WERI-Rb-1 (cell line): Measurements from ENCODE around the gene RHOV.

Experiments used
- DNase-seq: peaks from one replicate; pipeline ENCODE4 v3.0.0-alpha.2; 2020
- H3K27ac ChIP-seq: fragments of 250-450 bp; sonication (Bioruptor Pico); 2 replicates; pipeline ENCODE4 v1.5.1; 2020; ENCODE audit warnings: mild to moderate bottlenecking, moderate library complexity
- H3K27me3 ChIP-seq: fragments of 250-450 bp; sonication (Bioruptor Pico); 2 replicates; pipeline ENCODE4 v1.5.1; 2021; ENCODE audit warnings: mild to moderate bottlenecking, low read depth, moderate library complexity; ENCODE audit not compliant: insufficient read depth, severe bottlenecking
- H3K36me3 ChIP-seq: fragments of 250-450 bp; sonication (Bioruptor Pico); 2 replicates; pipeline ENCODE4 v1.5.1; 2020; ENCODE audit warnings: mild to moderate bottlenecking, moderate library complexity
- H3K4me3 ChIP-seq: 2 replicates; pipeline ENCODE4 v1.5.1; 2011; ENCODE audit warnings: low read depth, mild to moderate bottlenecking, control low read depth, low read length
- H3K9me3 ChIP-seq: fragments of 250-450 bp; sonication (Bioruptor Pico); 2 replicates; pipeline ENCODE4 v1.5.1; 2021; ENCODE audit warnings: mild to moderate bottlenecking, moderate library complexity; ENCODE audit not compliant: severe bottlenecking
- CTCF ChIP-seq: IDR thresholded peaks from 2 replicates; pipeline ENCODE4 v1.5.1; 2011; ENCODE audit warnings: low read depth, mild to moderate bottlenecking, control low read depth, inconsistent platforms, low read length

RHOV gene

GRCh38 chr15:40918146-40918798, 44.2 kb upstream of the RHOV start:
- TF ChIP-seq CTCF: no peak
- Histone ChIP-seq H3K27me3 (no peaks in the 10 kb centered on the region), H3K27ac (no peak overlapping the region)

GRCh38 chr15:40917585-40917984, 43.6 kb upstream of the RHOV start:
- TF ChIP-seq CTCF: no peak
- H3K27me3 ChIP-seq: no peaks in the 10 kb centered on the region

More at GRCh38 chr15:40918146-40918798, 44.2 kb upstream of the RHOV start:
- H3K36me3 ChIP-seq: no peaks in the 10 kb centered on the region
- no peak for DNase-seq
- H3K4me3 ChIP-seq: no peak overlapping the region
- no peaks in the 10 kb centered on the region for H3K9me3 ChIP-seq

GRCh38 chr15:40915679-40916078, 41.6 kb upstream of the RHOV start:
- Histone ChIP-seq H3K4me3 (no peak overlapping the region), H3K36me3 (no peaks in the 10 kb centered on the region), H3K27ac (no peak overlapping the region), H3K9me3 (no peaks in the 10 kb centered on the region), H3K27me3 (no peaks in the 10 kb centered on the region)
- DNase-seq: no peak
- TF ChIP-seq CTCF: no peak

More at GRCh38 chr15:40917585-40917984, 43.6 kb upstream of the RHOV start:
- Histone ChIP-seq H3K4me3 (no peak overlapping the region), H3K9me3 (no peaks in the 10 kb centered on the region), H3K36me3 (no peaks in the 10 kb centered on the region), H3K27ac (no peak overlapping the region)
- DNase-seq: no peak

- TF ChIP-seq CTCF: no peak
- peak overlapping the region; percentile 40; the same call in 1 of the 2 replicates for H3K27ac ChIP-seq
These were observed 41.2 kb upstream of the RHOV start for GRCh38 chr15:40915116-40915661.

GRCh38 chr15:40914486-40914885, 40.5 kb upstream of the RHOV start:
- Histone ChIP-seq H3K4me3 (no peak overlapping the region), H3K27me3 (no peaks in the 10 kb centered on the region), H3K27ac (peak overlapping the region; percentile 49; the same call in 1 of the 2 replicates), H3K36me3 (no peaks in the 10 kb centered on the region), H3K9me3 (no peaks in the 10 kb centered on the region)
- TF ChIP-seq CTCF: peak; percentile 24; the same call in 1 of the 2 replicates
- DNase-seq: no peak

More at GRCh38 chr15:40915116-40915661, 41.2 kb upstream of the RHOV start:
- Histone ChIP-seq H3K9me3 (no peaks in the 10 kb centered on the region), H3K36me3 (no peaks in the 10 kb centered on the region), H3K4me3 (no peak overlapping the region), H3K27me3 (no peaks in the 10 kb centered on the region)
- DNase-seq: no peak
